RPMI7951 (cell line): ENCODE data around the gene RAB3B. TPM values are rescaled to one million over a fixed set of nuclear protein-coding genes. Genes with fewer than 3 reads are reported as not detected.

ENCODE experiments used
- DNase-seq: peaks from one replicate; pipeline ENCODE4 v3.0.0-alpha.2; 2012; ENCODE audit warnings: low read depth
- total RNA-seq: library from RNA; depleted of rRNA; stranded (reverse); fragments of >200 nt; shearing (Covaris generic); gene quantifications from 2 replicates; pipeline ENCODE4 v1.2.3, GENCODE V29; 2014

The RAB3B gene
- total RNA-seq, 1 experiment from 2014 or later = 5.6 TPM

DNA sequence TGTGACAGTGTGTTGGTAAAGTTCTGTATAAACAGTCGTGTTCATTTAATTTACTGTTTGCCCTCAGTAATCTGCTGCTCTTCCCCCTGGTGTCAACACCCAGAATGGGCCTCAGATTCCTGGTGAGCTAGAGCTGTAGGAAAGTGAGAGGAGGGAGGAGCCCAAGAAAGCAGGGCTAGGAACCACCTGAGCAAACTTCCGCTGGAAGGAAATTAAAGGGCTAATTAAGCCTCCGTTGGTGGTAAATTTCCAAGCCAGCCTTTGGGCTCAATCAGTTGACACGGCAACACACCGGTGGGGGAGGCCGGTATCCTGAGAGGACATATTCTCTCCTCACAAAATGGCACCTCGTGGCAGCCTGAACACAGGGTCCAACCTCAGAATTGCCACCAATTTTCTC, 32.9 kb downstream of the RAB3B start:
- DNase-seq = no peak

- DNase-seq = peak; percentile 57
Measured at GRCh38 chr1:51956528-51957509, 33.7 kb downstream of the RAB3B start.

DNA sequence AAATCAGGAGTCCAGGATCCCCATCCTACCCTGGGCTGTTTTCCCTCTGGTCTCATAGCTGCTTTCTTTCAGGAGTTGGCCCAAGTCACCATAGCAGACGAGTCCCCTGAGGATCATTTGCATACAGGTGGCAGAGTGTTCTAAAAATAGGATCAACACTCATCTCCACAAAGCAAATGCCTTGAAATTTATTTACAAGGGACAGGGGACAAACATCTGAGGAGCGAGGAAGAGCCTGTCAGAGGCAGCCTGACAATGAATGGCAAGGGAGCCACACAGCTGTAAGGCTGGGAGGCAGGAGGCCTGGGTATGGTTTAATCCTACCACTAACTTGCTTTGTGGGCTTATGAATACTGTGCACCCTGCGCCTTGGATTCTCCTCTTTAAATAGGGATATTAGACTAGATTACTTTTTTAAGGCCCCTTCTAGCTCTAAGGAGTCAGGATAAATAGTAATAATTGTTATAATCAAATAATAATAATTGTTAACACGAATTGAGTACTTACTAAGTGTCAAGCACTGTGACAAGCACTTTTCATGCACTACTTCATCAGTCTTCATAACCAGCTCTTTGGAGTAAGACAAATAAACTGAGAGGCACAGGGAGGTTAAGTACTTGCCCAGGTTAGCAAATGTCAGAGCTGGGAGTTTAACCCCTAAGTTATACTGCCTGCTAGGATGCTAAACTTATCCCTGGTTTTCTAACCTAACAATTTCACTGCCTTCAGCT, 34.5 kb downstream of the RAB3B start:
- DNase-seq = no peak

GRCh38 chr1:51954783-51955182, 35.7 kb downstream of the RAB3B start:
- no peak for DNase-seq

DNA sequence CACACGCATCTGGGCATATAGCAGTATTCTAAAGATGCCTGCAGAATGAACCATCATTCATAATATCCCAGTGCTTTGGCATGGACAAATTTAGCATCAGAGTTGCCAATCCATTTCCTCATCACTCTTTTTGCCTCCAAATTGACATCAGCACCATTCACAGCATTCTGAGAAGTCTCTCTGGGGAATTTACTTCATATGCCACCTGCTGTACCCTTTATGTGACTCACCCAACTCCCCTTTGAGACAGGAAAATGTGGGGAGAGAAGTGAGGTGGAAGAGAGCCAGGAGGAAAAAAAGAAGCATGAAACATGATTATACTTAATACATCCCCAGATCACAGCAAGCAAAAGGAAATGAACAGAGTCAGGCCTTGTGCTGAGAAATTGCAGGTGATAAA, 37.4 kb downstream of the RAB3B start:
- DNase-seq = no peak

DNA sequence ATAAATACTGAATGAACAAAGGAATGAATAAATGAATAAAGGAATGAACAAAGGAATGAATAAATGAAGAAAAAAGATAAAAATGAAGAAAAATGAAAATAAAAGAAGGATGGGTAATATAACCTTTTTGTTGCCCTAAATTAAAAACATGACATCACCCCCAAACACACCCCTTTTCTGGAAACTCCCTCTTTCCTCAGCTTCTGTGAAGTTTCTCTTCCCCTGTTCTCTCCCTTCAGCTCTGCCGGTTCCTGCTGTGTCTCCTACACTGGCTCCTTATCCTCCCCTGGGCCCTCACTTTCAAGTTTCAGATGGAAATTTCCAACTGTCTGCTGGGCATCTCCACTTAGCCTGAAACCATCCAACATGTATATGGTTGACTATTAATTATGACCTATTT, 37.9 kb downstream of the RAB3B start:
- DNase-seq = no peak

DNA sequence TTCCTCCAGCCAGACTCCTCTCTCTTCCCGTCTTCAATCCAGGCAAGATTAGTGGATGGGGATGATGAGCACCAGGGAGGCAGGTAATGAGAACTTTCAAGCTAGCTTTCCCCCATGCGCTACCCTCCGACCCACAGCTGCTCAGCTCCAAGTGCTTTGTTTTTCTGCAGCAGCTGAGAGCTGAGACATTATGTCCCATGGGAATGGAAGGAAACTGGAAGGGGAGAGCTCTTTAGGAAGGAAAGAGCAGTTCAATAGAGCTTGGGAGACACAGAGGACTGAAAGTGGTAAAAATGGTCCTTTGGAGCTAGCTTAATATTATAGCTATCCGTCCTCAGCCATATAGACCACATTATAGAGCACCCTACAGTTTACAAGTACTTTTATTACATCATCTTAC, 39.8 kb downstream of the RAB3B start:
- no peak for DNase-seq

DNA sequence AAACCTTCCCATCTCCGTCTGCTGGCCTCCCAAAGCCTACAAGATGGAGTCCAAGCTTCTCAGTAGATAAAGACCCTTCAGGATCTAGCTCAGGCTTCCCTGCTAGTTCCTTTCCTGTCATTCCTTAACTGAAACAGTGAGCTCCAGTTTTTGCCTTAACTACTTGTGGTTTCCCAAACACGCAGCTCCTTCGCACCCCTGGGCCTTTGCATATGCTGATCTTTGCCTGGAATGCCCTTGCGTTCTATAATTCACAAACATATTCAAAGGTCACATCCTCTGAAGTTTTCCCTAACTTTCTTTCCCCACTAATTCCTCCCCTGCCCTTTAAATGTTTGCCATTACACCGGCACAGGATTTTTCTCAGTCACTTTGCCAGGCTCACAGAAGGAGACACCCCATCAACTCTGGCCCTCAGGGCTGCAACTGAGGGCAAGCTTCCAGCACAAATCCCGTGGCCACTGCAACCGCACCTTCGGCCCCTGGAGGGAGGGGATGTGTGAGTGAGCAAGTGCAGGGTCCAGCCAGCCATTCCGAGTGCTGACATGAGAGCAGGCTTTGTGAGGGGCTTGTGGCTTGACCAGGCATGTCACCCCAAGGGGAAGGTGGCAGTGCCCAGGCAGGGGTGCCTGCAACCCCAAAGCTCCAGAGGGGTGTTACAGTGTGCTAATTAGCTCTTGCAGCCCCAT, 41.3 kb downstream of the RAB3B start:
- no peak for DNase-seq

- no peak for DNase-seq
Measured at GRCh38 chr1:51948491-51948915, 42.0 kb downstream of the RAB3B start.

GRCh38 chr1:51946300-51946699, 44.2 kb downstream of the RAB3B start:
- DNase-seq = peak; percentile 28

DNA sequence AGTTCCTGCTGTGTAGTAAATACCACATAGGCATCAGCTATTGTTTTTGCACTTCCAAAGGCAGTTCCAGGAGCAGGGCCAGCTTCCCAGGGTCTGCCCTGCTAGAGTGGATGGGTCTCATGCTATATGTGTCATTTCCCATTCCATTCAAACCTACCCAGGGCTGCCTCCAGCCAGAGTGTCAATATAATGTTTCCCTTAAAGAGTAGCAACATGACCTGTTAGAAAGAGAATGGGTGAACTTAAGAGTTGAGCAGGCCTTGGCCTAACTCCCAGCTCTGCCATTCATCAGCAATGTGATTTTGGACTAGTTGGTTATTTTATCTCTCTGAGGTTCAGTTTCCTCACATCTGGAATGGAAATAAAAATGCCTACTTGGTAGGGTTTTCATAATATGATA, 44.9 kb downstream of the RAB3B start:
- no peak for DNase-seq

- no peak for DNase-seq
Measured at GRCh38 chr1:51942281-51942680, 48.2 kb downstream of the RAB3B start.

DNA sequence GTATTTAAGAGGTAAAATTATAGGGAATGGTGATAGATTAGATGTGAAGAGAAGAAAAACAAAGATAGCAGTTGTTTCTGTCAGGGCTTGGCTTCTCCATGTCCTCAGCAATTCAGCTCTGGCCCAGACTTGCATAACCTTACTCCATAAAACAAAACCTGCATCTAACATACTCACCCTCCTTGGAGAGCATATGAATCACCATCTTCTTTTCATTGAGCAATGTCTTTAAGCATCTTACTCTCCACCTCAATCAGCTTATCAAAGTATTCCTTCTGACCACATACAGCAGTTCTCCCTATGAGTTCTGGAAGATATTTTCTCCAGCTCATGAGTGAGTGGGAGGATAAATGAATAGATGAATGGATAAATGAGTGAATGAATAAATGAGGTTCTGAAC, 49.0 kb downstream of the RAB3B start:
- DNase-seq = no peak

DNA sequence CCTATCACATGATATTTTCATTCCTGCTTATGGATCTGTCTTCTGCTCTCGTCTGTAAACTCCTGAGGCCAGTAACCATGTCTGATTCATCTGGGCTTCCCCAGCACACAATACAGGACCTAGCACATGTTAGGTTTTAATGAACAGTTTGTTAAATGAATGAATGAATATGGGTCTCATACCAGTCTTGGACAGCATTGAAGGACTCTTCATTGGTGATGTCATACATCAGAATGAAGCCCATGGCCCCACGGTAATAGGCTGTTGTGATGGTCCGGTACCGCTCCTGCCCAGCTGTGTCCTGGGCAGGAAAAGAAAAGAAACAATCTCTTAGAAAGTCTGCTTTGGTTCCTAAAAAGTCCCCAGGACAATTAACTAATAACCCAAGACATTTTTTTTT, 53.4 kb downstream of the RAB3B start:
- no peak for DNase-seq

DNA sequence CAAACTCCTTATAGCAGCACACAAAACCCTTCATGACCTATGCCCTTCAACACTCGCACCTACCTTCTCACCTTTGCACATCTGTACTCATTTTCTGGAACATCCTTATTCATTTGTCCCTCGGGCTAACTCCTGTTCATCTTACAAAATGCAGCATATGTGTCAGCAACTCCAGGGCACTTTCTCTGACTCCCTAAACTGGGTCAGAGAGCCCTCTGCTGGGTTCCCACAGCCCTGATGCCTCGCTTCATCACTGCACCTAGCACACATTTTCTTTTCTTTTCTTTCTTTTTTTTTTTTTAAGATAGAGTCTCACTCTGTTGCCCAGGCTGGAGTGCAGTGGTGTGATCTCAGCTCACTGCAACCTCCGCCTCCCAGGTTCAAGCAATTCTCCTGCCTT, 54.0 kb downstream of the RAB3B start:
- DNase-seq = no peak

DNA sequence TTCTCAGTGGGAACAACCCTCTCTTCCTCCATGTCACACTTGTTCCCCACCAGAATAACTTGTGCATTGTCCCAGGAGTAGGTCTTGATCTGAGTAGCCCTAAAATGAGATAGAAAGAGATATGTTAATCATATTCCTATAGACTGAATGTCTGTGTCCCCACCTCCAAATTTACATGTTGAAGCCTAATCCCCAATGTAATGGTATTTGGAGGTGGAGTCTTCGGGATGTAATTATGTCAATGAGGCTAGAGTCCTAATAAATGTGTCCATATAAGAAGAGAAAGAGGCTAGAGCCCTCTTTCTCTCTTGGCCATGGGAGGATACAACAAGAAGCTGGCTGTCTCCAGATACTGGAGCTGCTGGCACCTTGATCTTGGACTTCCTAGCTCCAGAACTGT, 57.2 kb downstream of the RAB3B start:
- DNase-seq = no peak

DNA sequence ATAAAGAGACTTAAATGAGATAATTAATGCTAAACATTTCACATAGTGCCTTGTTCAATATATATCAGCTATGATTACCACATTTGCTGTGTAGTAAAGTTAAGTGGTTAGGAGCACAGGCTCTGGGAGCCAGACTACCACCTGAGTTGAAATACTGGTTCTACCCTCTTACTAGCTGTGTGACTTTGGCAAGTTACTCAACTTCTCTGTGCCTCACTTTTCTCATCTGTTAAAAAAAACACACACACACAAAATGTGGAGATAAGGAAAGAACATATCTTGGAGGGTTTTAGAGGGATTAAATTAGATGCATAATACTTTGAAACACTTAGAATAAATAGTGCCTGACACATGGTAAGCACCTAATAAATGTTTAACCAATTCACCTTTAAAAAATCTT, 60.2 kb downstream of the RAB3B start:
- no peak for DNase-seq

DNA sequence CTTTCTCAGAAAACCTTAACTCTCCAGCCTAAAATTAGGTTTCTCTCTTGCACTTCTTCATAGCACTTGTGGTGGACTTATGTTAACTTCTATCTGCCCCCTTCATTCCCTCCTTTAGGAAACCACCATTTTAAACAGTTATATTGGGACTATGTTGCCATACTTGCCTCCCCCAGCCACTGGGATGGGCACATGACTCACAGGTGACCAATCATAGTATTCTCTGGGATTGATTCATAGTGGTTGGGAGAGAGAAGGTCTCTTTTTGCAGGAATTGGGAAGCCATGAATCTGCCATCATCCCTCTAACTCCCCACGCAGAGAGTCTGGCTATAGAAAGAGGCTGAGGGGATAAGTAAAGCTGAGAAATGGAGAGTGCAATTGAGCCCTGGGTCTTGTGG, 61.6 kb downstream of the RAB3B start:
- DNase-seq = peak; percentile 25

DNA sequence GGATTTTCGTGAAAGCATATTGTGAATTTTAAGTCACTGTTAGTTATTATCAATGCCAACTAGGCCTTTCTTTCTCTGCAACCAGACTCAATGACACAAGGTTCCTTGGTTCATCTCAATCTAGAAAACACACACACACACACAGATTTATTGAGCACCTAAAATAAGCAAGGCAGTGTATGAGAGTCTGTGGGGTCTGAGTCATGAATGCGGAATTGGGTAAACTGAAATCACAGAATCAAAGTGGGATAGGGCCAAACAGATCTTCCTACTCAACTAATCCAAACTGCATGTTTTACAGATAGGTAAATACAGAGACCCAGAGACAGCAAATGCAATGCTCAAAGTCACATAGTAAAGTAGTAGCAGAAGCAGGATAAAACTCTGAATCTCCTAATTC, 63.5 kb downstream of the RAB3B start:
- peak; percentile 35 for DNase-seq

DNA sequence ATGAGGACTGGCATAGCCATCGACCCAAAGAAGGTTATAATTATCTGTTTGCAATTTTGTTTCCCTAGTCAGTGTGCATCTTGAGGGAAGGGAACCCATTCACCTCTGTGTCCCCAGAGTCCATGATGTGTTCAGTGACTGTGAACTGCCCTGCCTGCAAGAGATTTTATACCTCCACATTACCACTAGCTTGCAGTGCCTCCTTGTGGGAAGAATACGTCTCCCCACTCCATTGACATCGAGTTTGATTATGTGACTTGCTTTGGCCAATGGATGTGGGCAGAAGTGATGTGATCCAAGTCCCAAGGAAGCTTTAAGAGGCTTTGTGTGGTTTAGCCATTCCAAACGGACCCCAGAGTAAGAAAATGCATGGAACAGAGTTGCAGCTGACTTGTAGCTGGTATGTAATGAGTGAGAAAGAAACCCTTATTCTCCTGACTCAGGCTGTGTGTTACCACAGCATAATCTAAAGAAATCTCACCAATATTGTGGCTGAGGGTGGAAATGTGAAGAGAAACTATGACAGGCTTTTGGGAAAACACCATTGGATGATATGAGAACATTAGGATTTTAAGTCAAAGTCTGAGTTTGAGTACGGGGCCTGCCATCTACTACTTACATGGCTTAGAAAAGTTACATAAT, 64.2 kb downstream of the RAB3B start:
- DNase-seq = peak; percentile 74

DNA sequence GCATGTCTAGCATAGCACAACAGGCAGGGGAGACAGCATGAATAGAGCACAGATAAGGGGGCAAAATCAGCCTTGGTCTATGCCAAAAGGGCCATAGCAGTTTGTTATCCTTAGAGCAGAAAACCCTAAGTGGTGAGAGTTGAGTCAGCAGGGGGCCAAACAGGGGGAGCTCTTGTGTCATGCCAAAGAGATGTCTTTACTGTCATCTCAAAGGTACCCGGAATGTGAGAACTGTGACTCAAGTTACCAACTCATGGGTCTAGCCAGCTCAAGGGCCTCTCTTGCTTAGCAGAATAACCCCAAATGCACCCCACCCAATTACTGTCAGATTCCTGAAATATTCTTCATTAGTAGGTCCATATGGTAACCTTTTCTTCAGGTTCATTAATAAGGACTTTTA, 66.0 kb downstream of the RAB3B start:
- DNase-seq = peak; percentile 65

- no peak for DNase-seq
Measured at GRCh38 chr1:51922040-51922439, 68.5 kb downstream of the RAB3B start.
